GM12873 (cell line): ENCODE results near the gene TAF7.

Experiments
- TF ChIP-seq, protein P1 (sequence below): IDR thresholded peaks from 2 replicates; pipeline ENCODE4 v1.5.1; 2012; ENCODE audit warnings: low read depth, mild to moderate bottlenecking, moderate library complexity, low read length, control low read depth; ENCODE audit not compliant: insufficient read depth; ENCODE audit errors: missing control alignments

The TAF7 gene, protein sequence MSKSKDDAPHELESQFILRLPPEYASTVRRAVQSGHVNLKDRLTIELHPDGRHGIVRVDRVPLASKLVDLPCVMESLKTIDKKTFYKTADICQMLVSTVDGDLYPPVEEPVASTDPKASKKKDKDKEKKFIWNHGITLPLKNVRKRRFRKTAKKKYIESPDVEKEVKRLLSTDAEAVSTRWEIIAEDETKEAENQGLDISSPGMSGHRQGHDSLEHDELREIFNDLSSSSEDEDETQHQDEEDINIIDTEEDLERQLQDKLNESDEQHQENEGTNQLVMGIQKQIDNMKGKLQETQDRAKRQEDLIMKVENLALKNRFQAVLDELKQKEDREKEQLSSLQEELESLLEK

DNA sequence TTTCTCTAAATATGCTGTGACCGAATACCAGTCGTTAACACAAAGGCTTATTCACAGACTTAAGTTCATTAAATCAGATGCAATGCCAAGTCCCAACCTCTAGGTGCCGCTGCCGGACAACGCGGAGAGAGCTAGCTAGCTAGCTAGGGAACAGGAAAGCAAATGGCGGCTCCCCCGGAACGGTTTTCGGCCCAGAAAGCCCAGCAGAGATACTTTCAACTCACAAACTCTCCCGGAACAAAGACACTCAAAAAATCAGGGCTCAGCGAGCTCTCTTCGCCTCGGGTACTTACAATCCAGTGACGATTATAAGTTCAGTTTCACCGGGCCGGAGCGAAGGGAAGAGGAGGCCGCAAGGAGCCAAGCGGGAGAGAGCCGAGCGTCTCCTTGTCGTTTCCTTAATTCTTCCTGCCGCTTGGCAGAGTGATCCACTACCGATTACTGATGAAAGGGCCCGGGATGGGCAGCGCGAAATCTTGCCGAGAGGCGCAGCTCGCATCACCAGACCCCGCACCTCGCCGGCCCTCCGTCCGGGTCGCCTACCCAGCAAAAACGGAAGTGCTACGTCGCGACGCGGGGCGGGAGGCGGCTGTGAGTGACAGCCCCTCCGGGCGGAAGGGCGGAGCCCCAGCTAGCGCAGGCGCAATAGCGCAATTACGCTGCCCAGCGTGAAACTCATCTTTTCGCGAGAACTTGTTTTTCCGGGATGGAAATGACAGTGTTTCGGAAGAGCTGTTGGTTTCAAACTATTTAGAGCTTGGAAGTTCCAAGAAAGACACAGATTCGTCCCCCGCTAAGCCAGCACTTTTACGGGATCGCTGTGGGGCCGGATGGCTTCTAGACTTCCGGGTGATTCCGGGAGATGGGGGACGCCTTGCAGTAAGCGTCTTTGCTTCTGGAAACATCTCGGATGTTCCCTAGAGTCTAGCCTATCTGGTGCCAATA is at the start of gene TAF7:
Gene TAF7 (minus strand): TSS at position 560 of the 945 bp plus-strand sequence. CDS start 740 bp downstream, outside the sequence.
- TF ChIP-seq, protein P1, sequence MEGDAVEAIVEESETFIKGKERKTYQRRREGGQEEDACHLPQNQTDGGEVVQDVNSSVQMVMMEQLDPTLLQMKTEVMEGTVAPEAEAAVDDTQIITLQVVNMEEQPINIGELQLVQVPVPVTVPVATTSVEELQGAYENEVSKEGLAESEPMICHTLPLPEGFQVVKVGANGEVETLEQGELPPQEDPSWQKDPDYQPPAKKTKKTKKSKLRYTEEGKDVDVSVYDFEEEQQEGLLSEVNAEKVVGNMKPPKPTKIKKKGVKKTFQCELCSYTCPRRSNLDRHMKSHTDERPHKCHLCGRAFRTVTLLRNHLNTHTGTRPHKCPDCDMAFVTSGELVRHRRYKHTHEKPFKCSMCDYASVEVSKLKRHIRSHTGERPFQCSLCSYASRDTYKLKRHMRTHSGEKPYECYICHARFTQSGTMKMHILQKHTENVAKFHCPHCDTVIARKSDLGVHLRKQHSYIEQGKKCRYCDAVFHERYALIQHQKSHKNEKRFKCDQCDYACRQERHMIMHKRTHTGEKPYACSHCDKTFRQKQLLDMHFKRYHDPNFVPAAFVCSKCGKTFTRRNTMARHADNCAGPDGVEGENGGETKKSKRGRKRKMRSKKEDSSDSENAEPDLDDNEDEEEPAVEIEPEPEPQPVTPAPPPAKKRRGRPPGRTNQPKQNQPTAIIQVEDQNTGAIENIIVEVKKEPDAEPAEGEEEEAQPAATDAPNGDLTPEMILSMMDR, result peak; percentile 85

DNA sequence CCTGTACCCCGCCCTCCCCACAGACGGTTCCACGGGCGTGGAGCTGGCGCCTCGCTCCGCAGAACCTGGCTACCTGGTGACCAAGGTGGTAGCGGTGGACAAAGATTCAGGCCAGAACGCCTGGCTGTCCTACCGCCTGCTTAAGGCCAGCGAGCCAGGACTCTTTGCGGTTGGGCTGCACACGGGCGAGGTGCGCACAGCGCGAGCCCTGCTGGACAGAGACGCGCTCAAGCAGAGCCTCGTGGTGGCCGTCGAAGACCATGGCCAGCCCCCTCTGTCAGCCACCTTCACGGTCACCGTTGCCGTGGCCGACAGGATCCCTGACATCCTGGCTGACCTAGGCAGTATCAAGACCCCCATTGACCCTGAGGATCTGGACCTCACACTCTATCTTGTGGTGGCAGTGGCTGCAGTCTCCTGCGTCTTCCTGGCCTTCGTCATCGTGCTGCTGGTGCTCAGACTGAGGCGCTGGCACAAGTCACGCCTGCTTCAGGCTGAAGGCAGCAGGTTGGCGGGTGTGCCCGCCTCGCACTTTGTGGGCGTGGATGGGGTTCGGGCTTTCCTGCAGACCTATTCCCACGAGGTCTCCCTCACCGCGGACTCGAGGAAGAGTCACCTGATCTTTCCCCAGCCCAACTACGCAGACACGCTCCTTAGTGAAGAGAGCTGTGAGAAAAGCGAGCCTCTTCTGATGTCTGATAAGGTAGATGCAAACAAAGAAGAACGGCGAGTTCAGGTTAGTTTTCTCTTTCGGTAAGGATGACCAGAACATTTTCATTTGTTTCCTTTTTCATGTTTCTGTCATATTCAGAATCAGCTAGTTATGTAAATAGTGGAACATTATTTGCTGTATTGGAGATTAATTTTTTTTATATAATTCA is 45.7 kb upstream of the TAF7 start:
- TF ChIP-seq, protein P1, result no peak

DNA sequence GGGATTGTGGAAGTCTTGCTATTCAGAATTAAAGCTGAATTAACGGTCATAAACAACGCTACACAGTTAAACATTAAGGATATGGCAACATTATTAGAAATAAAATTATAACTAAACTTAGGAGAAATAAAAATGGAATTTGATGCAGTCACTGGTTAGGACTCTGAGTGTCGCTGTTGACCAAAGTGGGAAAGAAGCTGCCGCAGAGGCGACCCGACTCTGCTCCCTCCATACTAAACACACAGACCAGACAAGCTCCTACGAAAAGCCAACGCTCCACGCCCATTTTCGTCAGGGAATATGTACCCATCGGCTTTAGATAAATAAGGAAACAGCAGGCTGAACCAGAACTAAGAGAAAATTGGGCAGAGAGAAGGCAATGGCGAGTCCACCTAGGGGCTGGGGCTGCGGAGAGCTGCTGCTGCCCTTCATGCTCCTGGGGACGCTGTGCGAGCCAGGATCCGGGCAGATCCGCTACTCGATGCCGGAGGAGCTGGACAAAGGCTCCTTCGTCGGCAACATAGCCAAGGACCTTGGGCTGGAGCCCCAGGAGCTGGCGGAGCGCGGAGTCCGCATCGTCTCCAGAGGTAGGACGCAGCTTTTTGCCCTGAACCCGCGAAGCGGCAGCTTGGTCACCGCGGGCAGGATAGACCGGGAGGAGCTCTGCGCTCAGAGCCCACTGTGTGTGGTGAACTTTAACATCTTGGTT is 43.5 kb upstream of the TAF7 start, which contains the start of gene PCDHGA5:
Gene PCDHGA5 (plus strand): TSS at position 211 of the 709 bp plus-strand sequence. CDS start 169 bp downstream, at position 380.
- TF ChIP-seq, protein P1, result no peak

DNA sequence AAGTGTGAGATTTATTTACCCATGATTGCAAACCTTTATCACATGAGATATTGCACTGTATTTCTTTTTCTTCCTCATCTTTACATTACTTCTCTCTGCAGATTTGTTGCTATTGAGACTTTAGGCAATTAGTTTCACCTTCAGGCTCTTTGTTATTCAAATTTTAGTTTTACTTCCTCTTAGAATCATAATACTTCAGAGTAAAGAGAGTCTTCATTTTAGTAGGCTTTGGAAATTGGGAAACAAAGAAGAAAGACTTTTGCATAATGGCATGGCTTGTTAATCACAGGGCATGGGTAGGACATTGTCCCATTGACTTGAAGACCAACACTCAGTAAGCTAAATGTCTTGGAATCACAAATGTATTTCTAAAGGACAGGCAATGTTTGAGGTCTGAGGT is 42.1 kb upstream of the TAF7 start:
- TF ChIP-seq, protein P1, result no peak

DNA sequence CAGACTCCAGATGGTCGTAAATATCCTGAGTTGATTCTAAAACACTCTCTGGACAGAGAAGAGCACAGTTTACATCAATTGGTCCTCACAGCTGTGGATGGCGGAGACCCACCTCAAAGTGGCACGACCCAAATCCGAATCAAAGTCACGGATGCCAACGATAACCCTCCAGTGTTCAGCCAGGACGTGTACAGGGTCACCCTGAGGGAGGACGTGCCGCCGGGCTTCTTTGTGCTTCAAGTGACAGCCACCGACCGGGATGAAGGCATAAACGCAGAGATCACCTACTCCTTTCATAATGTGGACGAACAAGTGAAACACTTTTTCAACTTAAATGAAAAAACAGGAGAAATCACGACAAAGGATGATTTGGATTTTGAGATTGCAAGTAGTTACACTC is 40.1 kb upstream of the TAF7 start:
- TF ChIP-seq, protein P1, result no peak

DNA sequence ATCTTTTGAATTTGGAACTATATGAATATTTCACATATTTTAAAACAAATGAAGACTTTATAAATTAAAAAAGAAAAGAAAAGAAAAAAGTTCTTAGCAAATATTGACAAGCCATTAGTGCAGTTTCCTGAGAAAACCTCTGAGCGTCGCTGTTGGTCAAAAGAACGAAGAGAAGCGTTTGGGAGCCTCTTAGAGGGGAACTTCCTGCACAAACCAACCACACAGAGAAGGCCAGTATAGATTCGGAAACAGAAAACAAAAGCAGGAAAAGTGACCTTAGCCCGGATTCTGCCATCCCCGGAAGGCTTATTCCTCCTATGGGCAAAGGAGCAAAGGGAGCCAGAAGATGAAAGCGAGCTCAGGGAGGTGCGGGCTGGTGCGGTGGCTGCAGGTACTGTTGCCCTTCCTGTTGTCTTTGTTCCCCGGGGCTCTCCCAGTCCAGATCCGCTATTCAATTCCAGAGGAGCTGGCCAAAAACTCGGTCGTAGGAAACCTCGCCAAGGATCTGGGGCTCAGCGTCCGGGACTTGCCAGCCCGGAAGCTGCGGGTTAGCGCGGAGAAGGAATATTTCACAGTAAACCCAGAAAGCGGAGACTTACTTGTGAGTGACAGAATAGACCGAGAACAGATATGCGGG is 39.3 kb upstream of the TAF7 start, which contains the start of gene PCDHGB2:
Gene PCDHGB2 (plus strand): TSS at position 205 of the 637 bp plus-strand sequence. CDS start 142 bp downstream, at position 347.
- TF ChIP-seq, protein P1, result peak; percentile 27
